ENCODE measurements around the gene CEP126.

DNA sequence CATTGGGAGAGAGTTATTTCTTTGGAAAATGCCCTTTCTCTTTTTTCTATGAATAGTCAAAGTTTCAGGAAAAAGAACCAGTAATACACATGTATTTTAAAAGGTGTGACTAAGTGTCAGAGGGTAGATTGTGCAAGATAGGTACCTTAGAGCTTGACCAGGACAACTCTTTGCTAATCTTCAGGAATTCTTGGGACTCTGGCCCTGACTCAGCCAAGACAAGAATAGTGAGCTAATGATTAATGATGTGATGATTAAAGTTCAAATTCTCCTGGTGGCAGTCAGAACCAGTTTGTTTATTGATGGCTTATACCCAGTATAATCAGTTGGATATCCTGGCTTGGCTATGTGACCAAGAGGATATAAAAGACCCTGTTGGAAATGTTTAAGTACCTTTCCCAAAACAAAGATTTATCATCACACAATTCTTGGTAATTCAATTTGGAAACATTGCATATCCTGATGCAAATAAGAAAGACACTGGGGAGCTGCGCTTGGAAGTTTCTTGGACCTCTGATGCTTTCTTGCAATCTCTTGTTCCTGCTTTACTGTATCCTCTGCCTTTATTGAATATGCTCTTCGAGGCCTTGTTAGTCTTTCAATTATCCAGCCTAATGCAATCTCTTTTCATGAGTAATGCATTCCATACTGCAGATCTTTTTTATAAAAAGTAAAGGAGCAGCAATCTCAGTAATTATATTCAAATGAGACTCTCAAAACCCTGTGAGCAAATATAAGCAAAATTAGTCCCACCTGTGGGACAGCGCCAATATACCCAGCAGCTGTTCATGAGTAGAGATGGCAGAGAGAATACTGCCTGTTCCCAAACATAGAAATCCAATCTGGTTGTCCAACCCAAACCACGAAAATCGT lies 48.0 kb upstream of the CEP126 start:
- TF ChIP-seq, protein P1, sequence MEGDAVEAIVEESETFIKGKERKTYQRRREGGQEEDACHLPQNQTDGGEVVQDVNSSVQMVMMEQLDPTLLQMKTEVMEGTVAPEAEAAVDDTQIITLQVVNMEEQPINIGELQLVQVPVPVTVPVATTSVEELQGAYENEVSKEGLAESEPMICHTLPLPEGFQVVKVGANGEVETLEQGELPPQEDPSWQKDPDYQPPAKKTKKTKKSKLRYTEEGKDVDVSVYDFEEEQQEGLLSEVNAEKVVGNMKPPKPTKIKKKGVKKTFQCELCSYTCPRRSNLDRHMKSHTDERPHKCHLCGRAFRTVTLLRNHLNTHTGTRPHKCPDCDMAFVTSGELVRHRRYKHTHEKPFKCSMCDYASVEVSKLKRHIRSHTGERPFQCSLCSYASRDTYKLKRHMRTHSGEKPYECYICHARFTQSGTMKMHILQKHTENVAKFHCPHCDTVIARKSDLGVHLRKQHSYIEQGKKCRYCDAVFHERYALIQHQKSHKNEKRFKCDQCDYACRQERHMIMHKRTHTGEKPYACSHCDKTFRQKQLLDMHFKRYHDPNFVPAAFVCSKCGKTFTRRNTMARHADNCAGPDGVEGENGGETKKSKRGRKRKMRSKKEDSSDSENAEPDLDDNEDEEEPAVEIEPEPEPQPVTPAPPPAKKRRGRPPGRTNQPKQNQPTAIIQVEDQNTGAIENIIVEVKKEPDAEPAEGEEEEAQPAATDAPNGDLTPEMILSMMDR (tag by site-specific recombination; IDR thresholded peaks at IDR 0.05): no peak
- TF ChIP-seq TCF7L2 (IDR thresholded peaks at IDR 0.05; ENCODE audit: borderline replicate concordance, low read depth, low read length): no peak
- no peak for TF ChIP-seq ZBTB7A (tag by site-specific recombination; IDR thresholded peaks at IDR 0.05; ENCODE audit: low read depth)
- TF ChIP-seq SP3 (tag by site-specific recombination; IDR thresholded peaks at IDR 0.05): no peak
- TF ChIP-seq TSHZ1 (tag by site-specific recombination; IDR thresholded peaks at IDR 0.05; ENCODE audit: borderline replicate concordance): no peak

Measured in HEK293 (cell line).